HCT116 (cell line): ENCODE results near the gene CSRP3. TPM values are rescaled to one million over a fixed set of nuclear protein-coding genes. Genes with fewer than 3 reads are reported as not detected.

Source experiments
- ATAC-seq: fragments of 200-7000 bp; cut with Tn5 transposase; 2 replicates; pipeline ENCODE4 v1.9.1; 2020; ENCODE audit warnings: mild to moderate bottlenecking, moderate library complexity
- BruUV-seq: library from RNA; stranded (reverse); fragments of 400-500 nt; replicated peaks from 2 replicates; lab custom pipeline; 2021; lab: Mats Ljungman, UMichigan
- CTCF ChIA-PET: fragments of 300-600 bp; sonication (Branson Sonifier 250); formaldehyde crosslinking; loops from one replicate; lab custom pipeline; 2021; ENCODE audit warnings: antibody characterized with exemption; lab: Charles Lee
- POLR2A ChIA-PET: fragments of 300-600, 350-600 bp; sonication (Branson Sonifier 250); formaldehyde crosslinking; loops from one replicate; lab custom pipeline; 2021; ENCODE audit warnings: antibody characterized with exemption; lab: Charles Lee
- RAD21 ChIA-PET, 2 experiments: fragments of 300-600 bp; sonication (Branson Sonifier 250); formaldehyde crosslinking; loops; one replicate each; lab custom pipeline; 2023; ENCODE audit warnings: low total read pairs in 2 of 2; ENCODE audit not compliant: uncharacterized antibody in 2 of 2, unreplicated experiment in 2 of 2, low non-redundant PET in 1 of 2; lab: Charles Lee
- DNase-seq: peaks from one replicate; pipeline ENCODE4 v3.0.0-alpha.2; 2010; ENCODE audit warnings: low read depth, low spot score
- H2AFZ ChIP-seq: fragments of 200-600 bp; shearing (Covaris generic), sonication (generic); 2 replicates; pipeline ENCODE4 v1.6.1; 2017; ENCODE audit warnings: low read depth, mixed run types, mixed read lengths, antibody characterized with exemption, low read length; ENCODE audit not compliant: poor library complexity, severe bottlenecking
- H3K27ac ChIP-seq: 2 replicates; pipeline ENCODE4 v1.5.1; 2012; ENCODE audit warnings: low read depth, low read length
- H3K27me3 ChIP-seq: fragments of 200-600 bp; sonication (generic); 2 replicates; pipeline ENCODE4 v1.6.1; 2016; ENCODE audit warnings: mixed run types, low read length, mixed read lengths; ENCODE audit not compliant: insufficient read depth
- H3K36me3 ChIP-seq, 2 experiments: fragments of 200-500 bp in 1 of 2; fragments of 200-600 bp in 1 of 2; sonication (Bioruptor generic) in 1 of 2; sonication (generic) in 1 of 2; 2 replicates each; pipeline versions ENCODE4 v1.5.1 to v1.6.1; 2014 to 2016; ENCODE audit warnings: low read length in 2 of 2, inconsistent platforms in 1 of 2, mixed read lengths in 1 of 2, mixed run types in 1 of 2; ENCODE audit not compliant: insufficient read depth in 2 of 2, control insufficient read depth in 1 of 2
- H3K4me1 ChIP-seq, 2 experiments: fragments of 200-600 bp in 1 of 2; sonication (generic) in 1 of 2; 2 replicates each; pipeline versions ENCODE4 v1.5.1 to v1.6.1; 2012 to 2017; ENCODE audit warnings: low read length in 2 of 2, inconsistent platforms in 1 of 2, mild to moderate bottlenecking in 1 of 2, mixed read lengths in 1 of 2, mixed run types in 1 of 2, moderate library complexity in 1 of 2; ENCODE audit not compliant: insufficient read depth in 2 of 2, control insufficient read depth in 1 of 2
- H3K4me2 ChIP-seq: fragments of 200-600 bp; sonication (generic); 2 replicates; pipeline ENCODE4 v1.6.1; 2017; ENCODE audit warnings: mixed run types, low read length, mixed read lengths
- H3K4me3 ChIP-seq, 2 experiments: fragments of 200-600 bp in 1 of 2; sonication (generic) in 1 of 2; replicated peaks in 1 of 2; 2 replicates each; pipeline ENCODE4 v1.5.1; 2011 to 2016; ENCODE audit warnings: low read length in 2 of 2, control low read depth in 1 of 2, low read depth in 1 of 2, mild to moderate bottlenecking in 1 of 2, mixed read lengths in 1 of 2, mixed run types in 1 of 2
- H3K79me2 ChIP-seq: fragments of 200-600 bp; sonication (generic); 2 replicates; pipeline ENCODE4 v1.6.1; 2017; ENCODE audit warnings: mild to moderate bottlenecking, mixed run types, low read length, moderate library complexity, mixed read lengths; ENCODE audit not compliant: insufficient read depth
- H3K9ac ChIP-seq: fragments of 200-600 bp; sonication (generic); 2 replicates; pipeline ENCODE4 v1.6.1; 2016; ENCODE audit warnings: low read length, mixed read lengths
- H3K9me2 ChIP-seq: fragments of 200-600 bp; sonication (generic), shearing (Covaris generic); 2 replicates; pipeline ENCODE4 v1.6.1; 2017; ENCODE audit warnings: mixed run types, mild to moderate bottlenecking, moderate library complexity; ENCODE audit not compliant: insufficient read depth
- H3K9me3 ChIP-seq, 2 experiments: fragments of 200-500 bp in 1 of 2; fragments of 200-600 bp in 1 of 2; sonication (Bioruptor generic) in 1 of 2; sonication (generic) in 1 of 2; 2 replicates each; pipeline ENCODE4 v1.6.1; 2014 to 2017; ENCODE audit warnings: low read length in 2 of 2, mixed read lengths in 2 of 2, inconsistent platforms in 1 of 2, low read depth in 1 of 2, mild to moderate bottlenecking in 1 of 2, mixed run types in 1 of 2, moderate library complexity in 1 of 2; ENCODE audit not compliant: control insufficient read depth in 1 of 2, insufficient read depth in 1 of 2
- H4K20me1 ChIP-seq: fragments of 200-600 bp; sonication (generic), shearing (Covaris generic); 2 replicates; pipeline ENCODE4 v1.6.1; 2017; ENCODE audit warnings: mixed run types, mild to moderate bottlenecking, moderate library complexity; ENCODE audit not compliant: insufficient read depth
- CBX3 ChIP-seq: IDR thresholded peaks from 2 replicates; pipeline ENCODE4 v1.6.1; 2012; ENCODE audit warnings: low read depth
- CEBPB ChIP-seq: IDR thresholded peaks from 2 replicates; pipeline ENCODE4 v1.6.1; 2012; ENCODE audit warnings: low read depth
- EGR1 ChIP-seq: IDR thresholded peaks from 2 replicates; pipeline ENCODE4 v1.6.1; 2012; ENCODE audit warnings: low read depth
- RAD21 ChIP-seq: IDR thresholded peaks from 2 replicates; pipeline ENCODE4 v1.6.1; 2012; ENCODE audit warnings: low read depth, mild to moderate bottlenecking
- TCF7L2 ChIP-seq: IDR thresholded peaks from 2 replicates; pipeline ENCODE4 v1.7.0; 2011; ENCODE audit warnings: borderline replicate concordance, inconsistent platforms; ENCODE audit not compliant: insufficient read depth, insufficient read length; ENCODE audit errors: extremely low read depth
- ZFX ChIP-seq: fragments of 450-650 bp; IDR thresholded peaks from 2 replicates; pipeline ENCODE4 v1.6.1; 2017
- intact Hi-C: fragments of 100-400 bp; cut with micrococcal nuclease; formaldehyde crosslinking; loops from 2 replicates; pipeline ENCODE4 v1.10.0; 2022
- total RNA-seq: library from RNA; stranded (reverse); gene quantifications from one replicate; pipeline ENCODE4 v1.2.1, GENCODE V29; 2021; ENCODE audit not compliant: unreplicated experiment
- TF ChIP-seq, protein P1 (sequence below), 3 experiments: fragments of 200-600 bp in 1 of 3; sonication (generic) in 1 of 3; IDR thresholded peaks in 2 of 3; conservative IDR thresholded peaks in 1 of 3; 2 replicates each; pipeline ENCODE4 v1.5.1; 2012 to 2017; ENCODE audit warnings: low read depth in 2 of 3, low read length in 2 of 3, antibody characterized with exemption in 1 of 3, borderline replicate concordance in 1 of 3, control low read depth in 1 of 3, mild to moderate bottlenecking in 1 of 3, mixed read lengths in 1 of 3, mixed run types in 1 of 3, moderate library complexity in 1 of 3; ENCODE audit not compliant: insufficient read depth in 1 of 3

Gene CSRP3
- total RNA-seq, 1 experiment from 2014 or later = not detected

DNA sequence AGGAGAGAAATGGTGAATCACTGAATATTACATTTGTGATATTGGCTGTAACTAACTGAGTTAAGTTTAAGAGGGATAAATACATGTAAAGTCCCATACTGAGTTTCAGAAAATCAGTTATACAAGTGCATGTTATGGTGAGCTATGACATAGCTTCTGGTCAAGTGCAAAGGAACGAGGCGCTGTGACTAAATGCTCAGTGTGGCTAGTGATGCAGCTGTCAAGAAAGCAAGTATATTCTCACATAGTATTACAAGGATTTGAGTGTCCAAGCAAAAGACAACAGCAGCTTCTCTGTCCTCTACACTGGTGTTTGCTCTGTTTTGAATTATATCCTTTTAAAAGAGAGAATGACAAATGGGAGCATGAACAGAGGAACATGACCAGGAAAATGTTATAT lies 40.1 kb downstream of the CSRP3 start:
- POLR2A ChIA-PET = no interaction called here
- no peaks in the 10 kb centered on the region for H3K9me2 ChIP-seq
- no peaks in the 10 kb centered on the region for H3K9me3 ChIP-seq
- RAD21 ChIA-PET = no interaction called here
- no peaks in the 10 kb centered on the region for H3K27me3 ChIP-seq
- ATAC-seq (no peak), DNase-seq (no peak)
- TF ChIP-seq CBX3 (no peak), CEBPB (no peak)
- no peak overlapping the region for H2AFZ ChIP-seq
- H3K4me3 ChIP-seq = no peak overlapping the region
- no peak overlapping the region for H3K27ac ChIP-seq
- H3K36me3 ChIP-seq = peaks cover 8 to 9% of the 10 kb centered on the region in 2 experiments; a peak in 2 of 4 replicates
- CTCF ChIA-PET = no interaction called here
- BruUV-seq = no TSS peak
- H3K4me1 ChIP-seq = no peaks in the 10 kb centered on the region
- H3K79me2 ChIP-seq = no peaks in the 10 kb centered on the region
- intact Hi-C loops = no loop called here
- H4K20me1 ChIP-seq = no peaks in the 10 kb centered on the region
- no peak overlapping the region for H3K9ac ChIP-seq
- H3K4me2 ChIP-seq = no peak overlapping the region

DNA sequence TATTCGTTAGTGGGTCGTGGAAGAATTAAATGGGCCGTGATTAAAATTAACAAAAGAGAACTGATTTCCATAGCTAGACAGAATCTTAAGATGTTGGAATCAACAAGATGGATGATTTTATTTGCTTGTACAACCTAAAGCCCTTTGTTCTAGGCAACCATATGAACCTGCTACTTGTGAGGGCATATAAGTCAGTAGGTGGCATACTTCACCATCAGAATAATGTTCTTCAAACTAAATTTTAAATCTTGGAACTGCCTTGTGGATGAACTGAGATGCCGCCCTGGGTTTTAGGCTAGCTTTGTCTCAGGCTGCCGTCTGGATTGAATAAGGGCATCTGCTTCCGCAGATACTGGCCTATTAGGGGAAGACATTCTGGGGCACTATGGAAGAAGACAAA lies 40.9 kb downstream of the CSRP3 start:
- H2AFZ ChIP-seq = no peak overlapping the region
- H3K9me2 ChIP-seq = no peaks in the 10 kb centered on the region
- TF ChIP-seq EGR1 (no peak), ZFX (no peak), RAD21 (peak; percentile 30; the same call in 1 of the 2 replicates), TCF7L2 (no peak)
- TF ChIP-seq, protein P1, sequence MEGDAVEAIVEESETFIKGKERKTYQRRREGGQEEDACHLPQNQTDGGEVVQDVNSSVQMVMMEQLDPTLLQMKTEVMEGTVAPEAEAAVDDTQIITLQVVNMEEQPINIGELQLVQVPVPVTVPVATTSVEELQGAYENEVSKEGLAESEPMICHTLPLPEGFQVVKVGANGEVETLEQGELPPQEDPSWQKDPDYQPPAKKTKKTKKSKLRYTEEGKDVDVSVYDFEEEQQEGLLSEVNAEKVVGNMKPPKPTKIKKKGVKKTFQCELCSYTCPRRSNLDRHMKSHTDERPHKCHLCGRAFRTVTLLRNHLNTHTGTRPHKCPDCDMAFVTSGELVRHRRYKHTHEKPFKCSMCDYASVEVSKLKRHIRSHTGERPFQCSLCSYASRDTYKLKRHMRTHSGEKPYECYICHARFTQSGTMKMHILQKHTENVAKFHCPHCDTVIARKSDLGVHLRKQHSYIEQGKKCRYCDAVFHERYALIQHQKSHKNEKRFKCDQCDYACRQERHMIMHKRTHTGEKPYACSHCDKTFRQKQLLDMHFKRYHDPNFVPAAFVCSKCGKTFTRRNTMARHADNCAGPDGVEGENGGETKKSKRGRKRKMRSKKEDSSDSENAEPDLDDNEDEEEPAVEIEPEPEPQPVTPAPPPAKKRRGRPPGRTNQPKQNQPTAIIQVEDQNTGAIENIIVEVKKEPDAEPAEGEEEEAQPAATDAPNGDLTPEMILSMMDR (IDR thresholded peaks at IDR 0.05 in 2 of 3, conservative IDR thresholded peaks at IDR 0.05 in 1 of 3; ENCODE audit: borderline replicate concordance in 1 of 3, insufficient read depth in 1 of 3, low read depth in 2 of 3, low read length in 2 of 3) = no peak
- no peak for DNase-seq
- no peak overlapping the region for H3K27ac ChIP-seq
- H3K27me3 ChIP-seq = no peaks in the 10 kb centered on the region
- ChIA-PET POLR2A (no interaction called here), RAD21 (no interaction called here), CTCF (no interaction called here)
- no peak overlapping the region for H3K4me2 ChIP-seq
- no peaks in the 10 kb centered on the region for H3K79me2 ChIP-seq
- no TSS peak for BruUV-seq
- no peak for ATAC-seq
- intact Hi-C loops = no loop called here
- no peak overlapping the region for H3K9ac ChIP-seq
- no peaks in the 10 kb centered on the region for H3K9me3 ChIP-seq
- peaks cover 6 to 9% of the 10 kb centered on the region in 2 experiments; a peak in 1 of 4 replicates for H3K36me3 ChIP-seq
- no peaks in the 10 kb centered on the region for H3K4me1 ChIP-seq
- no peaks in the 10 kb centered on the region for H4K20me1 ChIP-seq
- no peak overlapping the region for H3K4me3 ChIP-seq
